GM19452 (cell line): ENCODE results near the gene FSHR.

Experiments
- ATAC-seq: cut with Tn5 transposase; IDR thresholded peaks from one replicate; pipeline ENCODE4 v1.9.1; 2021; ENCODE audit not compliant: unreplicated experiment

FSHR gene

DNA sequence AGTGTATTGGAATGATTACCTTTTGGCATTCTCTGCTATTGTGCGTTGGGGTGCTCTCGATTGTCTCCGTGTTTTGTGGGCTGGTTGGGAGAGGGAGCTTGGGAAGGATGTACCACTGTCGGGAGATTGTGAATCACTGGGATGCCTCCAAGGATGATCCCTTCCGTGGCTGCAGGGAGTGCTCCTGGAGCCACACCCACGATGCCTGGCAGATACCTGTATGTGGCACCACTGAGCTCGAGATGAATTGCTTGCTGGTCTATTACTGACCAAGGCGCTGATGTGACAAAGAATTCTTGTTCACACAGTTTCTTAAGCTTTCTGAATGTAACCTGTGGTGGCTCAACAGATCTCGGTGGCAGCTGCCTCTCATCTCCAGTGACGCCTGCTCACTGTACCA, 239.1 kb downstream of the FSHR start:
- ATAC-seq = no peak

- ATAC-seq = peak; percentile 95
These were observed 239.7 kb downstream of the FSHR start for GRCh38 chr2:48914477-48915089.
